ENCODE results near the gene ST6GALNAC6. TPM values are rescaled to one million over a fixed set of nuclear protein-coding genes. Genes with fewer than 3 reads are reported as not detected.
A peak's percentile ranks its signal among the peaks of the same experiment; 100 is the strongest.

The ST6GALNAC6 gene
- total and polyA plus RNA-seq, 2 donors (not counting 1 experiment from before 2014, with no cell fraction given), result 68.0 to 126 TPM

DNA sequence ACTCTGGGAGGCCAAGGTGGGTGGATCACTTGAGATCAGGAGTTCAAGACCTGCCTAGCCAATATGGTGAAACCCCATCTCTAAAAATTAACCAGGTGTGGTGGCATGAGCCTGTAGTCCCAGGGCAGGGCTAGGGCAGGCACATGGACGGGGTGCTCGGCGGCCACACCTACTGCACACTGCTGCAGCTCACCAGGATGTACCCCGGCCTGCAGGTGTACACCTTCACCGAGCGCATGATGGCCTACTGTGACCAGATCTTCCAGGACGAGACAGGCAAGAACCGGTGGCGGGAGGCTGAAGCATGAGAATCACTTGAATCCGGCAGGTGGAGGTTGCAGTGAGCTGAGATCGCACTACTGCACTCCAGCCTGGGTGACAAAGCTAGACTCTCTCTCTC is 14.3 kb upstream of the ST6GALNAC6 start:
- Mint-ChIP-seq H3K27me3 (no peaks in the 10 kb centered on the region), H3K4me1 (peaks cover 68% of the 10 kb centered on the region), H3K4me3 (peak overlapping the region; percentile 44), H3K9me3 (ENCODE audit: insufficient read depth) (no peaks in the 10 kb centered on the region), H3K27ac (peak overlapping the region; percentile 67)
- no peak for ATAC-seq (ENCODE audit: low read depth)
- peak; percentile 14 for DNase-seq
- H2AFZ ChIP-seq (ENCODE audit: insufficient read depth, low read depth, low read length, poor library complexity, severe bottlenecking), result no peak overlapping the region
- H3K4me2 ChIP-seq (replicated peaks; ENCODE audit: low read depth, low read length, poor library complexity, severe bottlenecking), result no peak overlapping the region
- H3K4me3 ChIP-seq (ENCODE audit: control extremely low read depth in 1 of 5, extremely low read depth in 1 of 5, insufficient read depth in 1 of 5, low read depth in 2 of 5, low read length in 4 of 5), result no peak overlapping the region
- intact Hi-C loops (cut with micrococcal nuclease), result no loop called here
- H4K20me1 ChIP-seq (ENCODE audit: control insufficient read depth, insufficient read depth, low read length, poor library complexity, severe bottlenecking), result no peaks in the 10 kb centered on the region
- peaks cover 37 to 74% of the 10 kb centered on the region in 2 donors for H3K4me1 ChIP-seq (ENCODE audit: control insufficient read depth in 2 of 2, insufficient read depth in 2 of 2, low read length in 2 of 2)
- H3K27me3 ChIP-seq (replicated peaks in 1 of 4; ENCODE audit: control extremely low read depth in 1 of 4, control insufficient read depth in 3 of 4, insufficient read depth in 4 of 4, low read length in 3 of 4), result no peaks in the 10 kb centered on the region
- H3K36me3 ChIP-seq (replicated peaks in 1 of 2; ENCODE audit: control extremely low read depth in 1 of 2, control insufficient read depth in 1 of 2, extremely low read depth in 1 of 2, insufficient read depth in 2 of 2, low read length in 1 of 2), result peaks cover 0 to 49% of the 10 kb centered on the region in 2 experiments
- H3K9me3 ChIP-seq (ENCODE audit: control extremely low read depth in 1 of 3, control insufficient read depth in 2 of 3, insufficient read depth in 1 of 3, low read length in 2 of 3), result no peaks in the 10 kb centered on the region
- 97% methylated on average over 11 of the region's 11 CpGs for WGBS (ENCODE audit: insufficient coverage)
- no peak for TF ChIP-seq EZH2 (IDR thresholded peaks at IDR 0.05; ENCODE audit: borderline replicate concordance, insufficient read depth, low read depth, low read length, poor library complexity, severe bottlenecking)
- TF ChIP-seq, protein P1, sequence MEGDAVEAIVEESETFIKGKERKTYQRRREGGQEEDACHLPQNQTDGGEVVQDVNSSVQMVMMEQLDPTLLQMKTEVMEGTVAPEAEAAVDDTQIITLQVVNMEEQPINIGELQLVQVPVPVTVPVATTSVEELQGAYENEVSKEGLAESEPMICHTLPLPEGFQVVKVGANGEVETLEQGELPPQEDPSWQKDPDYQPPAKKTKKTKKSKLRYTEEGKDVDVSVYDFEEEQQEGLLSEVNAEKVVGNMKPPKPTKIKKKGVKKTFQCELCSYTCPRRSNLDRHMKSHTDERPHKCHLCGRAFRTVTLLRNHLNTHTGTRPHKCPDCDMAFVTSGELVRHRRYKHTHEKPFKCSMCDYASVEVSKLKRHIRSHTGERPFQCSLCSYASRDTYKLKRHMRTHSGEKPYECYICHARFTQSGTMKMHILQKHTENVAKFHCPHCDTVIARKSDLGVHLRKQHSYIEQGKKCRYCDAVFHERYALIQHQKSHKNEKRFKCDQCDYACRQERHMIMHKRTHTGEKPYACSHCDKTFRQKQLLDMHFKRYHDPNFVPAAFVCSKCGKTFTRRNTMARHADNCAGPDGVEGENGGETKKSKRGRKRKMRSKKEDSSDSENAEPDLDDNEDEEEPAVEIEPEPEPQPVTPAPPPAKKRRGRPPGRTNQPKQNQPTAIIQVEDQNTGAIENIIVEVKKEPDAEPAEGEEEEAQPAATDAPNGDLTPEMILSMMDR (IDR thresholded peaks at IDR 0.05), result no peak
- no peak overlapping the region for H3K9ac ChIP-seq (ENCODE audit: low read length)
- H3K79me2 ChIP-seq (ENCODE audit: control insufficient read depth, insufficient read depth, low read length), result peaks cover 58% of the 10 kb centered on the region
- H3K27ac ChIP-seq (ENCODE audit: low read length in 2 of 2), result no peak overlapping the region
- CTCF ChIA-PET, result interaction anchor here (1.4 to 17.3 kb wide), 3 partner anchors 8 to 46 kb away, joined by 5 to 237 read pairs (median 81); no protein-coding TSS in a partner anchor
- POLR2A ChIA-PET, result interaction anchor here (1.1 to 6.4 kb wide), 3 partner anchors 12 to 112 kb away, joined by 3 to 228 read pairs (median 6); partner anchors contain the start of gene ST6GALNAC6

DNA sequence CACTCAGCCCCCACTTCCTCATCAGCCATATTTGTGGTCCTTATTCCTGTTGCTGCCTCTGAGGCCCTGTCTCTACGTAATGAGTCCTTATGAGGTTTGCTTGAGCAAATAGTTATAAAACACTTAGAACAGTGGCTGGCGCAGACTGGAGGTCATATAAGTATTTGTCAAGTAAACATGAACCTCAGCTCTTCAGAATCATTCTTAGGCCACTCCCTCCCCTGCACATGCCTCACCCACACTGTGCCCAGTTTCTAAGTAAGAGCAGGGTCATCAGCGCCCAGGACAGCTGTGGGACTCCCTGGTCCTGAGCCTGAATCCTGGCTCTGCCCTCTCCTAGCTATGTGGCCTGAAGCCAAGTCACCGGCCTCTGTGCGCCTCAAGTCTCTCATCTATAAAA is 13.5 kb upstream of the ST6GALNAC6 start:
- H3K4me1 ChIP-seq (ENCODE audit: control insufficient read depth in 2 of 2, insufficient read depth in 2 of 2, low read length in 2 of 2), result peaks cover 29 to 68% of the 10 kb centered on the region in 2 donors
- no peaks in the 10 kb centered on the region for H4K20me1 ChIP-seq (ENCODE audit: control insufficient read depth, insufficient read depth, low read length, poor library complexity, severe bottlenecking)
- H3K27me3 Mint-ChIP-seq, result no peaks in the 10 kb centered on the region
- peaks cover 55% of the 10 kb centered on the region for H3K79me2 ChIP-seq (ENCODE audit: control insufficient read depth, insufficient read depth, low read length)
- peak overlapping the region in 1 of 2 donors; percentile 8 for H3K27ac ChIP-seq (ENCODE audit: low read length in 2 of 2)
- no peaks in the 10 kb centered on the region for H3K9me3 Mint-ChIP-seq (ENCODE audit: insufficient read depth)
- CTCF ChIA-PET, result interaction anchor here (0.6 to 17.3 kb wide), 6 partner anchors 9 to 134 kb away, joined by 3 to 237 read pairs (median 4); no protein-coding TSS in a partner anchor
- H3K27ac Mint-ChIP-seq, result peak overlapping the region; percentile 81
- H3K4me3 ChIP-seq (ENCODE audit: control extremely low read depth in 1 of 5, extremely low read depth in 1 of 5, insufficient read depth in 1 of 5, low read depth in 2 of 5, low read length in 4 of 5), result no peak overlapping the region
- ATAC-seq (ENCODE audit: low read depth) (no peak), DNase-seq (peak; percentile 17)
- peaks cover 0 to 56% of the 10 kb centered on the region in 2 experiments for H3K36me3 ChIP-seq (replicated peaks in 1 of 2; ENCODE audit: control extremely low read depth in 1 of 2, control insufficient read depth in 1 of 2, extremely low read depth in 1 of 2, insufficient read depth in 2 of 2, low read length in 1 of 2)
- peak overlapping the region; percentile 57 for H3K4me3 Mint-ChIP-seq
- TF ChIP-seq EZH2 (IDR thresholded peaks at IDR 0.05; ENCODE audit: borderline replicate concordance, insufficient read depth, low read depth, low read length, poor library complexity, severe bottlenecking), result no peak
- TF ChIP-seq, protein P1 (IDR thresholded peaks at IDR 0.05), result no peak
- POLR2A ChIA-PET, result interaction anchor here (0.6 to 6.4 kb wide), 3 partner anchors 11 to 1108 kb away, joined by 3 to 228 read pairs (median 5); partner anchors contain the start of genes ST6GALNAC6 and ZBTB43
- no peaks in the 10 kb centered on the region for H3K9me3 ChIP-seq (ENCODE audit: control extremely low read depth in 1 of 3, control insufficient read depth in 2 of 3, insufficient read depth in 1 of 3, low read length in 2 of 3)
- H3K4me2 ChIP-seq (replicated peaks; ENCODE audit: low read depth, low read length, poor library complexity, severe bottlenecking), result no peak overlapping the region
- intact Hi-C loops (cut with micrococcal nuclease), result no loop called here
- WGBS (ENCODE audit: insufficient coverage), result 100% methylated on average over 3 of the region's 5 CpGs
- peaks cover 60% of the 10 kb centered on the region for H3K4me1 Mint-ChIP-seq
- no peak overlapping the region for H2AFZ ChIP-seq (ENCODE audit: insufficient read depth, low read depth, low read length, poor library complexity, severe bottlenecking)
- H3K9ac ChIP-seq (ENCODE audit: low read length), result no peak overlapping the region
- no peaks in the 10 kb centered on the region for H3K27me3 ChIP-seq (replicated peaks in 1 of 4; ENCODE audit: control extremely low read depth in 1 of 4, control insufficient read depth in 3 of 4, insufficient read depth in 4 of 4, low read length in 3 of 4)

All from B cell (primary cell).